ENCODE measurements around the gene PELI3. TPM values are rescaled to one million over a fixed set of nuclear protein-coding genes. Genes with fewer than 3 reads are reported as not detected.
A peak's percentile ranks its signal among the peaks of the same experiment; 100 is the strongest.
"Not testable (repeated sequence)": the region's sequence is repeated elsewhere in the genome, so short reads cannot be mapped to it uniquely, and the experiment has no call there.

The PELI3 gene
- total and polyA plus RNA-seq, 10 of the 15 experiments (the other 5 are each of a cell fraction or from before 2014, with no cell fraction given): 0.14 to 1.5 (median 0.66) TPM

DNA sequence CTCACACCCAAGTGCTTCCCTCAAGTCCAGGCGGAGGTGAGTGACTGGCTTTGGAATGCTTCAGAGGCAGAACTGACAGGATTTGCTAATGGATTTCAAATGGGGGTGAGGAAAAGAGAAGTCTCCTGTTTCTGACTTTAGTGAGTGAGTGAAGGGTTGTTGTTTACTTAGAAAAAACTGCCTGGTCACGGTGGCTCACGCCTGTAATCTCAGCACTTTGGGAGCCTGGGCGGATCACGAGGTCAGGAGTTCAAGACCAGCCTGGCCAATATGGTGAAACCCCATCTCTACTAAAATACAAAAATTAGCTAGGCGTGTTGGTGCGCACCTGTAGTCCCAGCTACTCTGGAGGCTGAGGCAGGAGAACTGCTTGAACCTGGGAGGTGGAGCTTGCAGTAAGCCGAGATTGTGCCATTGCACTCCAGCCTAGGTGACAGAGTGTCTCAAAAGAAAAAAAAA lies 34.8 kb upstream of the PELI3 start:
- 95% methylated on average over 8 of the region's 8 CpGs for whole genome bisulfite sequencing (ENCODE audit: insufficient coverage, insufficient replicate concordance, low lambda C conversion rate, missing lambda C conversion rate)
- H3K27ac ChIP-seq (ENCODE audit: control insufficient read depth, insufficient read depth); DNase-seq (ENCODE audit: low read depth, low spot score); ATAC-seq; H4K20me1 ChIP-seq (ENCODE audit: control insufficient read depth, insufficient read depth); H3K4me1 ChIP-seq (ENCODE audit: control insufficient read depth, insufficient read depth, low read length); H3K79me2 ChIP-seq (ENCODE audit: control insufficient read depth, insufficient read depth, low read length); H3K9me3 ChIP-seq (replicated peaks; ENCODE audit: control insufficient read depth, insufficient read depth, low read length); H3K36me3 ChIP-seq (ENCODE audit: control insufficient read depth in 2 of 2, insufficient read depth in 2 of 2, low read length in 1 of 2); BruUV-seq (replicated peaks); in situ Hi-C loops (cut with MboI); H2AFZ ChIP-seq (ENCODE audit: control insufficient read depth, low read depth, low read length); SMC1A ChIA-PET (ENCODE audit: uncharacterized antibody, unreplicated experiment); POLR2A ChIA-PET; FAIRE-seq; H3K9ac ChIP-seq (ENCODE audit: control insufficient read depth, insufficient read depth, low read length); H3K4me2 ChIP-seq (ENCODE audit: control insufficient read depth, insufficient read depth); H3K4me3 ChIP-seq; H3K27me3 ChIP-seq (replicated peaks in 1 of 2; ENCODE audit: control insufficient read depth in 2 of 2, insufficient read depth in 2 of 2, low read length in 1 of 2): not testable (repeated sequence)
- ChIA-PET RAD21 (ENCODE audit: unreplicated experiment) (interaction anchor here (0.9 to 1.1 kb wide), 2 partner anchors 14 to 28 kb away, joined by 3 read pairs; no protein-coding TSS in a partner anchor), CTCF (interaction anchor here (1.1 to 4.2 kb wide), 3 partner anchors 47 to 246 kb away, joined by 3 to 21 read pairs (median 7); partner anchors contain the start of genes DPP3 and RBM4B)
- intact Hi-C loops (cut with micrococcal nuclease; ENCODE audit: unreplicated experiment): loop anchor here (10.0 kb wide), 1 partner anchor 243 kb away; the partner anchor contains the start of gene RBM4B

GRCh38 chr11:66432597-66432996 lies 34.1 kb upstream of the PELI3 start:
- intact Hi-C loops (cut with micrococcal nuclease; ENCODE audit: unreplicated experiment) (loop anchor here (10.0 kb wide), 1 partner anchor 242 kb away; the partner anchor contains the start of gene RBM4B), in situ Hi-C loops (cut with MboI) (no loop called here)
- BruUV-seq (replicated peaks): no TSS peak
- DNase-seq (ENCODE audit: low read depth, low spot score) (no peak), ATAC-seq (no peak), FAIRE-seq (no peak)
- H3K27me3 ChIP-seq (replicated peaks in 1 of 2; ENCODE audit: control insufficient read depth in 2 of 2, insufficient read depth in 2 of 2, low read length in 1 of 2): no peaks in the 10 kb centered on the region
- no peak overlapping the region for H3K9ac ChIP-seq (ENCODE audit: control insufficient read depth, insufficient read depth, low read length)
- H3K27ac ChIP-seq (ENCODE audit: control insufficient read depth, insufficient read depth): no peak overlapping the region
- 98% methylated on average over 7 of the region's 7 CpGs for WGBS (ENCODE audit: insufficient coverage, insufficient replicate concordance, low lambda C conversion rate, missing lambda C conversion rate)
- SMC1A ChIA-PET (ENCODE audit: uncharacterized antibody, unreplicated experiment): no interaction called here
- no peak overlapping the region for H2AFZ ChIP-seq (ENCODE audit: control insufficient read depth, low read depth, low read length)
- POLR2A ChIA-PET: no interaction called here
- CTCF ChIA-PET: interaction anchor here (1.1 to 4.2 kb wide), 3 partner anchors 47 to 246 kb away, joined by 3 to 21 read pairs (median 7); partner anchors contain the start of genes DPP3 and RBM4B
- no peak overlapping the region for H3K4me3 ChIP-seq
- RAD21 ChIA-PET (ENCODE audit: unreplicated experiment): interaction anchor here (0.9 to 1.1 kb wide), 2 partner anchors 15 to 29 kb away, joined by 3 read pairs; no protein-coding TSS in a partner anchor
- no peaks in the 10 kb centered on the region for H4K20me1 ChIP-seq (ENCODE audit: control insufficient read depth, insufficient read depth)
- H3K79me2 ChIP-seq (ENCODE audit: control insufficient read depth, insufficient read depth, low read length): no peaks in the 10 kb centered on the region
- H3K9me3 ChIP-seq (replicated peaks; ENCODE audit: control insufficient read depth, insufficient read depth, low read length): no peaks in the 10 kb centered on the region
- H3K4me1 ChIP-seq (ENCODE audit: control insufficient read depth, insufficient read depth, low read length): no peaks in the 10 kb centered on the region
- H3K36me3 ChIP-seq (ENCODE audit: control insufficient read depth in 2 of 2, insufficient read depth in 2 of 2, low read length in 1 of 2): peaks cover 0 to 2% of the 10 kb centered on the region in 2 experiments; a peak in 3 of 4 replicates
- TF ChIP-seq EGR1 (IDR thresholded peaks at IDR 0.05; ENCODE audit: borderline replicate concordance in 1 of 2, low read depth in 2 of 2, low read length in 2 of 2) (no peak), DPF2 (IDR thresholded peaks at IDR 0.05) (no peak), SPI1 (IDR thresholded peaks at IDR 0.05; ENCODE audit: borderline replicate concordance, insufficient read depth, low read depth, low read length) (peak; percentile 7; the same call in 1 of the 2 replicates), CREM (IDR thresholded peaks at IDR 0.05; ENCODE audit: low read depth) (no peak), ZBTB11 (CRISPR knock-in tag; IDR thresholded peaks at IDR 0.05) (no peak)
- TF ChIP-seq, protein P1, sequence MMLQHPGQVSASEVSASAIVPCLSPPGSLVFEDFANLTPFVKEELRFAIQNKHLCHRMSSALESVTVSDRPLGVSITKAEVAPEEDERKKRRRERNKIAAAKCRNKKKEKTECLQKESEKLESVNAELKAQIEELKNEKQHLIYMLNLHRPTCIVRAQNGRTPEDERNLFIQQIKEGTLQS (IDR thresholded peaks at IDR 0.05; ENCODE audit: borderline replicate concordance, extremely low read depth, low read depth, low read length): no peak
- no peak overlapping the region for H3K4me2 ChIP-seq (ENCODE audit: control insufficient read depth, insufficient read depth)

Measured in GM12878 (cell line).